Spleen (tissue), 11 donors: Measurements from ENCODE around the gene DYRK1A. TPM values are rescaled to one million over a fixed set of nuclear protein-coding genes. Genes with fewer than 3 reads are reported as not detected.

Experiments used
- DNase-seq: peaks from one replicate; pipeline ENCODE4 v3.0.0-alpha.2; 2020
- H3K27ac ChIP-seq, 8 donors: fragments of 200-600 bp; sonication (generic) in 7 of 8; 1 replicate in 4 of 8; 2 replicates in 4 of 8; pipeline versions ENCODE4 v1.5.0 to v1.8.0; 2016 to 2021; ENCODE audit warnings: inconsistent platforms in 4 of 8, mild to moderate bottlenecking in 4 of 8, moderate library complexity in 1 of 8
- H3K27me3 ChIP-seq, 7 donors: fragments of 200-600 bp; sonication (generic) in 6 of 7; replicated peaks in 1 of 7; 1 replicate in 4 of 7; 2 replicates in 3 of 7; pipeline versions ENCODE4 v1.5.0 to v1.8.0; 2016 to 2021; ENCODE audit warnings: inconsistent platforms in 3 of 7, mild to moderate bottlenecking in 1 of 7
- H3K36me3 ChIP-seq, 6 donors: fragments of 200-600 bp; sonication (generic) in 5 of 6; 1 replicate in 4 of 6; 2 replicates in 2 of 6; pipeline versions ENCODE4 v1.5.0 to v1.8.0; 2016 to 2021; ENCODE audit warnings: inconsistent platforms in 2 of 6
- H3K4me1 ChIP-seq, 6 donors: fragments of 200-600 bp; sonication (generic) in 5 of 6; 1 replicate in 3 of 6; 2 replicates in 3 of 6; pipeline versions ENCODE4 v1.5.0 to v1.8.0; 2016 to 2021; ENCODE audit warnings: inconsistent platforms in 3 of 6
- H3K4me3 ChIP-seq, 8 donors: fragments of 200-600 bp; sonication (generic) in 7 of 8; 1 replicate in 4 of 8; 2 replicates in 4 of 8; pipeline versions ENCODE4 v1.5.0 to v1.8.0; 2016 to 2021; ENCODE audit warnings: inconsistent platforms in 4 of 8, mild to moderate bottlenecking in 4 of 8, moderate library complexity in 2 of 8
- H3K9me3 ChIP-seq, 8 donors: fragments of 200-600 bp; sonication (generic) in 7 of 8; 1 replicate in 4 of 8; 2 replicates in 4 of 8; pipeline versions ENCODE4 v1.5.0 to v1.8.0; 2016 to 2021; ENCODE audit warnings: inconsistent platforms in 4 of 8
- CTCF ChIP-seq, 11 experiments: fragments of 200-600 bp in 7 of 11; fragments of 450-650 bp in 4 of 11; sonication (generic) in 4 of 11; IDR thresholded peaks in 8 of 11; conservative IDR thresholded peaks in 3 of 11; 1 replicate in 7 of 11; 2 replicates in 4 of 11; pipeline versions ENCODE4 v1.4.0 to v1.8.0; 2016 to 2021; ENCODE audit warnings: antibody characterized with exemption in 11 of 11, inconsistent platforms in 4 of 11, mild to moderate bottlenecking in 1 of 11
- POLR2A ChIP-seq, 3 donors: fragments of 450-650 bp; IDR thresholded peaks; one replicate each; pipeline ENCODE4 v1.5.1; 2017; ENCODE audit warnings: antibody characterized with exemption in 3 of 3, mild to moderate bottlenecking in 1 of 3
- POLR2AphosphoS5 ChIP-seq, 3 donors: sonication (generic); formaldehyde crosslinking; IDR thresholded peaks; one replicate each; pipeline ENCODE4 v1.5.1; 2017; ENCODE audit warnings: antibody characterized with exemption in 3 of 3
- WGBS, 5 donors: extraction: QIAGEN DNeasy Blood & Tissue Kit in 3 of 5; methylation state at CpG; one replicate each; pipeline versions ENCODE4 v1.1.5 to v1.1.7; 2013 to 2018; 5-methylcytosine and 5-hydroxymethylcytosine counted together
- intact Hi-C: fragments of 100-400 bp; cut with DNase I; formaldehyde crosslinking; loops from one replicate; pipeline ENCODE4 v1.15.0; 2023; ENCODE audit warnings: low total_unique reads
- polyA plus RNA-seq, 3 donors: library from polyadenylated mRNA; stranded (reverse); fragments of 200-250 nt; gene quantifications; one replicate each; pipeline ENCODE4 v1.2.1, GENCODE V29; 2013
- total RNA-seq, 7 donors: library from RNA; depleted of rRNA in 3 of 7; stranded (reverse); fragments of >200 nt in 3 of 7; fragmentation: NEBNext Ultra II Directional in 4 of 7; extraction: Animal tissue kit (Norgen Biotek cat#: 25700) in 4 of 7; gene quantifications; one replicate each; pipeline versions ENCODE4 v1.1.0 to v1.2.1, GENCODE V29; 2016 to 2021
- donor health status: healthy with polysubstance abuse.
- donor health status: DM: no; HTN: no; CAD: no; lungs with moderate emphysema.
- donor health status: DM: no; HTN: no; CAD: no.
- donor health status: Bipolar disorder and iron deficiency.
- donor health status: healthy.
- donor health status: DM: no; HTN: no; CAD: no.
- donor health status: DM: yes; HTN: yes; CAD: no.

Gene DYRK1A
- total and polyA plus RNA-seq, 10 donors, result 21.9 to 115 (median 95.1) TPM

GRCh38 chr21:37423103-37423502 is 56.5 kb downstream of the DYRK1A start:
- H3K4me3 ChIP-seq, result no peak overlapping the region
- no peak for DNase-seq
- peaks cover 12 to 94% (median 60%) of the 10 kb centered on the region in 6 donors for H3K4me1 ChIP-seq
- H3K27me3 ChIP-seq, result no peaks in the 10 kb centered on the region
- H3K9me3 ChIP-seq, result no peaks in the 10 kb centered on the region
- intact Hi-C loops, result no loop called here
- WGBS, 5 donors, result 43 to 48% (median 46%) methylated on average over 2 of the region's 2 CpGs
- TF ChIP-seq POLR2AphosphoS5 (IDR thresholded peaks at IDR 0.05), result no peak
- no peak for TF ChIP-seq CTCF (IDR thresholded peaks at IDR 0.05 in 8 of 11, conservative IDR thresholded peaks at IDR 0.05 in 3 of 11)
- TF ChIP-seq POLR2A (IDR thresholded peaks at IDR 0.05), result no peak
- H3K27ac ChIP-seq, result peak overlapping the region in 1 of 8 donors; percentile 34
- peaks cover 0 to 46% (median 12%) of the 10 kb centered on the region in 6 donors for H3K36me3 ChIP-seq

- peak overlapping the region in 7 of 8 donors; percentile 23 to 73 (median 62) for H3K27ac ChIP-seq
These were observed 57.8 kb downstream of the DYRK1A start for GRCh38 chr21:37424396-37424795.

GRCh38 chr21:37425001-37425400 is 58.4 kb downstream of the DYRK1A start:
- WGBS, 5 donors, result 51 to 80% (median 68%) methylated on average over 3 of the region's 3 CpGs
- Histone ChIP-seq H3K4me3 (no peak overlapping the region), H3K4me1 (peaks cover 0 to 94% (median 46%) of the 10 kb centered on the region in 6 donors), H3K36me3 (peaks cover 0 to 57% (median 12%) of the 10 kb centered on the region in 6 donors), H3K9me3 (no peaks in the 10 kb centered on the region), H3K27ac (peak overlapping the region in 7 of 8 donors; percentile 24 to 73 (median 62)), H3K27me3 (no peaks in the 10 kb centered on the region)
- DNase-seq, result no peak
- intact Hi-C loops, result no loop called here
- TF ChIP-seq POLR2AphosphoS5 (IDR thresholded peaks at IDR 0.05) (peak in 1 of 3 donors; percentile 68), POLR2A (IDR thresholded peaks at IDR 0.05) (no peak)

More at GRCh38 chr21:37424396-37424795, 57.8 kb downstream of the DYRK1A start:
- DNase-seq, result no peak
- H3K27me3 ChIP-seq, result no peaks in the 10 kb centered on the region
- intact Hi-C loops, result no loop called here
- 51 to 72% (median 61%) methylated on average over 1 of the region's 1 CpG for WGBS, 5 donors
- no peaks in the 10 kb centered on the region for H3K9me3 ChIP-seq
- peaks cover 5 to 94% (median 50%) of the 10 kb centered on the region in 6 donors for H3K4me1 ChIP-seq
- TF ChIP-seq POLR2AphosphoS5 (IDR thresholded peaks at IDR 0.05), result no peak
- TF ChIP-seq POLR2A (IDR thresholded peaks at IDR 0.05), result no peak
- TF ChIP-seq CTCF (IDR thresholded peaks at IDR 0.05 in 8 of 11, conservative IDR thresholded peaks at IDR 0.05 in 3 of 11), result no peak
- peaks cover 0 to 55% (median 12%) of the 10 kb centered on the region in 6 donors for H3K36me3 ChIP-seq
- no peak overlapping the region for H3K4me3 ChIP-seq

- Histone ChIP-seq H3K27me3 (no peaks in the 10 kb centered on the region), H3K4me3 (no peak overlapping the region), H3K36me3 (peaks cover 0 to 63% (median 12%) of the 10 kb centered on the region in 6 donors), H3K9me3 (no peaks in the 10 kb centered on the region), H3K4me1 (peaks cover 0 to 94% (median 46%) of the 10 kb centered on the region in 6 donors), H3K27ac (peak overlapping the region in 7 of 8 donors; percentile 1 to 73 (median 58))
- intact Hi-C loops, result no loop called here
- DNase-seq, result no peak
- 88 to 94% (median 89%) methylated on average over 2 of the region's 2 CpGs for WGBS, 5 donors
- peak in 1 of 3 donors; percentile 6 for TF ChIP-seq POLR2AphosphoS5 (IDR thresholded peaks at IDR 0.05)
- no peak for TF ChIP-seq POLR2A (IDR thresholded peaks at IDR 0.05)
These were observed 59.1 kb downstream of the DYRK1A start for GRCh38 chr21:37425684-37426083.

- Histone ChIP-seq H3K4me3 (no peak overlapping the region), H3K9me3 (no peaks in the 10 kb centered on the region), H3K4me1 (peaks cover 8 to 94% (median 47%) of the 10 kb centered on the region in 6 donors), H3K27ac (no peak overlapping the region), H3K36me3 (peaks cover 0 to 60% (median 7%) of the 10 kb centered on the region in 6 donors), H3K27me3 (no peaks in the 10 kb centered on the region)
- intact Hi-C loops, result no loop called here
- DNase-seq, result no peak
- WGBS, 5 donors, result 84 to 98% (median 93%) methylated on average over 6 of the region's 6 CpGs
- no peak for TF ChIP-seq CTCF (IDR thresholded peaks at IDR 0.05 in 8 of 11, conservative IDR thresholded peaks at IDR 0.05 in 3 of 11)
- TF ChIP-seq POLR2AphosphoS5 (IDR thresholded peaks at IDR 0.05), result peak in 1 of 3 donors; percentile 27
These were observed 60.6 kb downstream of the DYRK1A start for GRCh38 chr21:37427221-37427620.
